OCI-M2 (cell line): ENCODE measurements around the gene ACTL6B.
A peak's percentile ranks its signal among the peaks of the same experiment; 100 is the strongest.

Experiments
- DNase-seq: peaks from one replicate; lab custom pipeline; 2025; ENCODE audit not compliant: unreplicated experiment; lab: John Stamatoyannopoulos, UW

Gene ACTL6B

GRCh38 chr7:100683659-100684533 lies 27.6 kb upstream of the ACTL6B start:
- no peak for DNase-seq

DNA sequence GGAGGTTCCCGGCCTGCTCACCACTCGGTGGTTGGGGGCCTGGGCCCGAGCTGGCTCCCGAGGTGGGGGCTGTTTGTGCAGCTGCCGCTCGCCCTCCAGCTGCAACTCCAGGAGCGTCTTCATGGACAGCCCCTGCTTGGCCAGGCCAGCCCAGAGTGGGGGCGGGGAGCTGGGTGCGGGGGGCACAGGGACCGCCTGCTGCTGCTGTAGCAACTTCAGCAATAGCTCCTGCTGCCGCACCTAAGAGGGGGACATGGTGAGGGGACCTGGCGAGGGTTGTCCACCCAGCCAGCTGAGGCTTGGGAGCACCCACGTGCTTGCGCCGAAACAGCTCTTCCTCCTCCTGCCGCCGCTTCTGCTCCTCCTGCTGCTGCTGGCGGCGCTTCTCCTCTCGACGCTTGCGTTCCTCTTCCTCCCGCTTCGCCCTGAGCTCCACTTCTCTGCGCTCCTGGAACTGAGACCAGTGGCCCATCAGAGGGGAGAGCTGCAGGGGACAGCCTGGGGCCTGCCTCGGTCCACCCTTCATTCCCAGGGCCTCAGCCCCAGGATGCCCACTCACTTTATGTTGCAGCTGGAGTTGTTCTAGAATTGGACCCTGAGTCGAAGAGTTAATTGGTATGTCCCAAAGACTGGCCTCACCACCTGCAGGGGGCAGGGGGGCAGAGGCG lies 26.9 kb upstream of the ACTL6B start:
- DNase-seq, result no peak

- no peak for DNase-seq
These were observed 26.0 kb upstream of the ACTL6B start for GRCh38 chr7:100682228-100682741.

GRCh38 chr7:100681491-100682227 lies 25.4 kb upstream of the ACTL6B start:
- no peak for DNase-seq

DNA sequence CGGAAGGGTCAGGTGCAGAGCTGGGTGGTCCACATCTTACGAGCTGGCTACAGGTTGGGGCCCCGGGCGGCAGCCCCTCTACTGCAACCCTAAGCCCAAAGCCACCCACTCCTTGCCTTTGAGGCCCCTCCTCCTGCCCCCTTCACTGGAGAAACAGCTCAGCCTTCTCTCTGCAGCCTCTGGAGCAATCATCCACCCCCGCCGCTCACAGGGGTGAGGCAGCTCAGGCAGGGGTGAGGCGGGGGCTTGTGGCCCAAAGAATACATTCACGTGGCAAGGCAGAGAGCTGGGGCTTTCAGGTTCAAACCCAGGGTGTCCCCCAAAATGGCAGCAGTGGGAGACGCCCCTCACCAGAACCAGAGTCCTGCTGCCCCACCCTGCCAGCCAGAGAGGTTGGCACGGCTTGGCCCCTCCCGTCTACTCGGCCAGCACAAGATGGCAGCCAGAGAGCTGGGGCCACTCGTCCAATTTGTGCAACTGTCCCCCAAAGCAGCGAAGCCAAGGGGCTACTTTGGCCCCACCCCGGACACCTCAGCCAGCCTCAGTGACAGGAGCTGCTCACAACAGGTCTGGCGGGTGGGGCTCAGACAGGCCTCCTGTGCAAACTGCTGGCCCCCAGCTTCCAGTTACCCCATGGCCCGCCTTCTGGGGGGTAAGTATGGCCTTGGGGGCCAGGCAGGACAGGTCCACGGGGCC lies 24.5 kb upstream of the ACTL6B start:
- DNase-seq, result no peak

DNA sequence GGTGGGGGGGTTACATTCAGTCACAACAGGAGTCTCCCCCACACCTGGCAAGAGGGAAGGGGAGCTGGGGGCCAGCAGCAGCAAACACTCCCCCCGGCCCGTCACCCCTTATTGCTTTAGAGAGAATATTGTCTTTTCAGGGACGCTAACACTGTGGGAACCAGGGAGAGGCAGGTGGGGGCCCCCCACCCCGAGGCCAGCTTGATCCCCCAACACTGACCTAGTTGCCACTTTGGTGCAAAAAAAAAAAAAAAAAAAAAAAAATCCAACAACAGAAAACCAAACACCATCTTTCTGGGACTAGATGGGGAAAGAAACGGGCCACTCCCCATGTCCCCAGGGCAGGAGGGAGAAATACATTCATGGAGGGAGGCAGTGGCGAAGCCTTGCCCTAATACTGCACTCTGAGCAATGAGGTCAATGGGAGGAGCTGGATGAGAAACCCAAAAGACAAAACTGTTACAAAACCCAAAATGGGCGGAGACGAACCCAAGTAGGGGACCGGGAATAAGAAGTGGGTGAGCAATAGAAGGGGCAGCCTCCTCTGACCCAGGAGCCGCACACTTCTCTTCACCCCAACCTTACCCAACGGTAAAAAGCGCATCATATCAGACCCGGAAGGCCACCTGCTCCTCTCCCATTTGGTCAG lies 23.8 kb upstream of the ACTL6B start:
- no peak for DNase-seq

- DNase-seq, result no peak
These were observed 23.1 kb upstream of the ACTL6B start for GRCh38 chr7:100679129-100679926.

DNA sequence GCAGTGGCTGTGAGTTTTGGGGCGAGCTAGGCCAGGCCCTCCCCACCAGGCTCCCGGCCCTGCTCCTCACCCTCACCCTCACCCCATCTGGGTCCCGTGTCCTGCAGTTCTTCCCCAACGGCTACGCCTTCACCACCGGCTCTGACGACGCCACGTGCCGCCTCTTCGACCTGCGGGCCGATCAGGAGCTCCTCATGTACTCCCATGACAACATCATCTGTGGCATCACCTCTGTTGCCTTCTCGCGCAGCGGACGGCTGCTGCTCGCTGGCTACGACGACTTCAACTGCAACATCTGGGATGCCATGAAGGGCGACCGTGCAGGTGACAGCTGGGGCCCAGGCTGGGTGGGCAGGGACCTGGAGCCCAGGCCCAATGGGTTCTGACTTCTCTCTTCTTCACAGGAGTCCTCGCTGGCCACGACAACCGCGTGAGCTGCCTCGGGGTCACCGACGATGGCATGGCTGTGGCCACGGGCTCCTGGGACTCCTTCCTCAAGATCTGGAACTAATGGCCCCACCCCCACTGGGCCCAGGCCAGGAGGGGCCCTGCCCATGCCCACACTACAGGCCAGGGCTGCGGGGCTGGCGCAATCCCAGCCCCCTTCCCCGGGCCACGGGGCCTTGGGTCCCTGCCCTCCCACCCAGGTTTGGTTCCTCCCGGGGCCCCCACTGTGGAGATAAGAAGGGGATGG lies 22.2 kb upstream of the ACTL6B start:
- DNase-seq, result no peak

DNA sequence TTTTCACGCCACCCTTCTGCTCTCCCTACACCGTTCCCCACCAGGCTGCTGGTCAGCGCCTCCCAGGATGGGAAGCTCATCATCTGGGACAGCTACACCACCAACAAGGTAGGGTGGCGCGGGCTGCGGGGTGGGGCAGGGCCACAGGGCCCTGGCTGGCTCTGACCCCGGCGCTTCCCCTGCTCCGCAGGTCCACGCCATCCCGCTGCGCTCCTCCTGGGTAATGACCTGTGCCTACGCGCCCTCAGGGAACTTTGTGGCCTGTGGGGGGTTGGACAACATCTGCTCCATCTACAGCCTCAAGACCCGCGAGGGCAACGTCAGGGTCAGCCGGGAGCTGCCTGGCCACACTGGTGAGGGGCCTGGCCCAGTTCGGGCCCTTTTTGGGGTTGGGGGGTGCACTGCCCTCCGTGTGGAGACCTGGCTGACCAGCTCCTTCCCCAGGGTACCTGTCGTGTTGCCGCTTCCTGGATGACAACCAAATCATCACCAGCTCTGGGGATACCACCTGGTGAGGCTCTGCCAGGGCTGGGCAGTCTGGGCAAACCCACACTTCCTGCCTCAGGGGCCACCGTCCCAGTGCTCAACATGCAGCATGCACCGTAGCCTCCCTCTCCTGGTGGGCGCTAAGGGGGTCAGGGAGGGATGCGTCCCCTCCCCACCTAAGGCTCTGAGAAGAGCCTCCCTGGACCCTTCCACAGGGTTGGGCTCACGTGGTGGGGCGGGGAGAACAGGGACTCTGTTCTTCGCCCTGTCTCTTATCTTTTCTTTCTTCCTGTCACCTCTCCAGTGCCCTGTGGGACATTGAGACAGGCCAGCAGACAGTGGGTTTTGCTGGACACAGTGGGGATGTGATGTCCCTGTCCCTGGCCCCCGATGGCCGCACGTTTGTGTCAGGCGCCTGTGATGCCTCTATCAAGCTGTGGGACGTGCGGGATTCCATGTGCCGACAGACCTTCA lies 21.3 kb upstream of the ACTL6B start:
- no peak for DNase-seq

DNA sequence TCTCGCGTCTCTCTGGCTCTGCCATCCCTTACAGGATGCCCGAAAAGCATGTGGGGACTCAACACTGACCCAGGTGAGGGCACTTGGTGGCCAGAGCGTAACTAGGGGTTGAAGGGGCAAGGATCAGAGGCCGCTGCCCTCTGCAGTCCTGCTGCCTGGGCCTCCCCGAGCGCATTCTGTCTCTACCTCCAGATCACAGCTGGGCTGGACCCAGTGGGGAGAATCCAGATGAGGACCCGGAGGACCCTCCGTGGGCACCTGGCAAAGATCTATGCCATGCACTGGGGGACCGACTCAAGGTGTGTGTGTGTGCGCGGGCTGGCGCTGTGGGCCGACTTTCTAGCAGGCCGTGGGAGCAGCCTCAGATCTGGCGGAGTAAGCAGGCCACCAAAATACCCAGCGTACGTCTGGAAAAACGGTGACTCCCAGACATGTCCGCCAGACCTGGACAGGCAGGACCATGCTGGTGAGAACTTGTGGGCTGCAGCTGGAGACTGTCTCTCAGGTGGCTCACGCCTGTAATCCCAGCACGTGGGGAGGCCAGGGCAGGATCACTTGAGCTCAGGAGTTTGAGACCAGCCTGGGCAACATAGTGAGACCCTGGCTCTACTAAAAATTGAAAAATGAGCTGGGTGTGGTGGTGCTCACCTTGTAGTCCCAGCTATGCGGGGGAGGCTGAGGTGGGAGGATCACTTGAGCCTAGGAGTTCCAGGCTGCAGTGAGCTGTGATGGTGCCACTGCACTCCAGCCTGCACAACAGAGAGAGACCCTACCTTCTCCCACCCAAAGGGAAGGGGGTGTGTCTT lies 20.5 kb upstream of the ACTL6B start:
- DNase-seq, result no peak

GRCh38 chr7:100675581-100676350 lies 19.5 kb upstream of the ACTL6B start:
- no peak for DNase-seq

GRCh38 chr7:100675105-100675451 lies 18.8 kb upstream of the ACTL6B start:
- DNase-seq, result no peak

- no peak for DNase-seq
These were observed 18.3 kb upstream of the ACTL6B start for GRCh38 chr7:100674411-100675104.

DNA sequence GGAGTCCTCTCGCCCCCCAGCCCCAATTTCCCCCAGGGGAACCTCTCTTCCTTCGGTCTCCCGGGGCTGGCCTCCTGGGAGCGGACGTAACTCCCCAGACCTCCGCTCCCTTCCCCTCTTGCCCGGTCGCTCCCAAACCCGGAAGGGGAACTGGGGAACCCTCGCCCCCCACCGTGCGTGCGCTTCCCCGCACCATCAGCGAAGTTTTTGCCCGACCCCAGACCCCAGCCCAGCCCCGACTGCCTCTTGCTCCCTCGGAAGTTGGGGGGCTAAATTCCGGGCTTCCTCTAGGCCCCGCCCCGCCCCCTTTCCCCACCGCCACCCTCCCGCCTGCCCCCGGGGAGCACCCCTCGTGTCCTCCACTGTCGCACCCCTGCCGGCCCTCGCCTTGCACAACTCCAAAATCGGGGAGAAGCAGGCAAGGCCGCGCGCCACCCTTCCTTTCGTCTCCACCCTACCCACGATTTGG lies 17.7 kb upstream of the ACTL6B start:
- no peak for DNase-seq

DNA sequence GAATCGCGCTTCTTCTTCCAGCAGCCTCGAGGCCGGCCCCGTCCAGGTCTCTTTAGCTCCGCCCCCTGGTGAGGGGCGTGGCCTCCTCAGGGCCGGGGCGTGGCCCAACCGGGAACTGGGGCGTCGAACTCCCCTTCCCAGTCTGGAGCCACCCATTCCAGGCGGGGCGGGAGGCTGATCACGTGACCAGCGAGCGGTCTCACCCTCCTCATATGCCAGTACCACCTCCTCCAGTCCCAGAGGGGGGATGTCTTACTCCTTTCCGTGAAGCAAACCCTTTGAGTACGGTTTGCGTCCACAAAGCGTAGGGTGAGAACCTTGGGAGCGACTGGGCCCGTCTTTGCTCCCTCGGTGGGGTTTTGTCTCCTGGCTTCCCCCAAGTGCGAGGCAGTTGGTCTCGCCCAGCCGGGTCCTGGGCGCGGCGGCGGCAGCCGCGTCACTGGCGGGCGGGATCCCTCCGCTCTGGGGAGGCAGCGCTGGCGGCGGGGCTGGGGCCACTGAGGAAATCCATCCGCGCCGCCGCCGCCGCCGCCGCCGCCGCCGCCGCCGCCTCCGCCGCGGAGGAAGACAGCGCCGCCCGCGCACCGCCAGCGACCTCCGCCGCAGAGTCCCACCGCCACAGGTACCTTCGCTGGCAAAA lies 17.2 kb upstream of the ACTL6B start, which contains the start of gene GNB2:
TSS of gene GNB2 (plus strand) at position 439 of the 640 bp plus-strand sequence. CDS start 2,526 bp downstream, outside the sequence.
- DNase-seq, result peak; percentile 88
